ENCODE results near the gene CAP2.

The CAP2 gene

DNA sequence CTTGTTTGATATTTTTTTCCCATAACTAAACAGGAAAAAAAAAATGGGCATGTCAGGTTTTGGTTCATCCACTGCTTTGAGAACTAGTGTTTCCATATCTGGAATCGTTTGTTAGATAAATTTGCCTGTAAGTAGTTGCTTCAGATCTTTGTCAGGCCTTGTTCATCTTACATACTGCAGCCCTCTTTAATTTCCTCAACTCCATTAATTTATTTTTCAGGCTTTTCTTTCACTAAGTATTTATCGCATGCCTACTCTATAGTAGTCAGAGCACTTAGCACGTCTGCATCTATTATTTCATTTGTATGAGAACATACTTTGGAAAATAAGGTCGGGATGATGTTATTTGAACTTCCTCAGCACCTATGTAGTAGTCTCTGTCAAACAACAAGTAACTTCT lies 80.9 kb downstream of the CAP2 start:
- DNase-seq (ENCODE audit: low read depth), result no peak

DNA sequence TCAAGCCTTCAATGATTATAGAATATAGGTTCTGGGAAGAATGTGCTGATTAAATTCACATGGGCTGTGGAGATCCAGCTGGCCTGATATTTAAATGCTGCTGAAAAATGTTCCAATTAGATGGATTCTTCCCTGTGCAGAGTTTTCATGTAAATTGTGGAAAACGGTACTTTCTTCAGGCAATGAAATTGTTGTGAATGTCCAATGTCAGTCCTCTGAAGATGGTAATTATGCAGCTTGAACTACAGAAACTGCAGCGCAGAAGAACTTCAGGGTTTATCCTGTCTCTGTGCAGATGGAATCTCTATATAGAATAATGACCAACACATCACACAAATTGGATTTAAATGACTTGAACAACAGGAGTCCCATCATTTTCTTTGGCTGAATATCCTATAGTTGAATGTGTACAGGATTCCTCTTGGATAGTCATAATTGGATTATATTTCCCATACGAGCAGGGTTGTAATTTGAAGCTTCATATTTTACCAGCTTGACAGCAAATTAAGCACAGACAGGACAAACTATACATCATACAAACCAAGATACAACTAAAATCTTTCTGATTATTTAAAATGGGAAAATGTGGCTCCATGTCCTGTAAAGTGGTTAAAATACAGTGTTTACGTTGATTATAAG lies 82.3 kb downstream of the CAP2 start:
- no peak for DNase-seq (ENCODE audit: low read depth)

DNA sequence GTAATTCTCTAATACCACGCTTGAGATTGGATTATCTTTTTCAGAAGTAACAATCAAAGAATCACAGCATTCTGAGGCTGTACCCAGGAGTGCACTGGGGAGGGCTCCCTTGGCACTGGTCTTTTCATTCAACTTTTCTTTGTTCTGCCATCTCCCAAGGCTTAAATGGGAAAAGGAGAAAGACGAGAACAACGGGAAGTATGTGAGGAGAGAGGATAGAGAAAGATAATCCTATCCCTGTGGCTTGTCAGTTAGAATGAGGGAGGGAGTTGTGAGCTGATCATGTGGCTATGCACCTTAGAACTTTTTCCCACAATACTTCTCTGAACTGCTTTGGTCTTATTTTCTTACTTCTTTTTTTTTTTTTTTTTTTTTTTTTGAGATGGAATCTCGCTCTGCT lies 83.1 kb downstream of the CAP2 start:
- no peak for DNase-seq (ENCODE audit: low read depth)

DNA sequence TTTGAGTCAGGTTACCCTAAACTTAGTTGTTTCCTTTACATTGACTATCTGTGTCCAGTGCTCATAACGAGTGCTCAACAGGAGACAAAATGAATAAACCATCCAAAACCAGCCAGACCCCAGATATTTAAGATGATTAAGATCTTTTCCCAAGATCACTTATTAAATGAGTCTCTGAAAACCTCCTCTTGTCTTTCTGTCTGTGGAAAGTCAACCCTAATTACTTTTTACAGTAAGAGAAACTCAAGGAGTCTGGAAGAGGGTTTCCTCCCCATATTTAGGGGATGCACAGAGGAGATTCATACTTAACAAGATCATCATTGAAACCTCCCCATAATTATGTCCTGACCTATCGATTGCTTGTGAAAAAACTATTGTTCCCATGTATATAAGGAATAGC lies 84.0 kb downstream of the CAP2 start:
- no peak for DNase-seq (ENCODE audit: low read depth)

DNA sequence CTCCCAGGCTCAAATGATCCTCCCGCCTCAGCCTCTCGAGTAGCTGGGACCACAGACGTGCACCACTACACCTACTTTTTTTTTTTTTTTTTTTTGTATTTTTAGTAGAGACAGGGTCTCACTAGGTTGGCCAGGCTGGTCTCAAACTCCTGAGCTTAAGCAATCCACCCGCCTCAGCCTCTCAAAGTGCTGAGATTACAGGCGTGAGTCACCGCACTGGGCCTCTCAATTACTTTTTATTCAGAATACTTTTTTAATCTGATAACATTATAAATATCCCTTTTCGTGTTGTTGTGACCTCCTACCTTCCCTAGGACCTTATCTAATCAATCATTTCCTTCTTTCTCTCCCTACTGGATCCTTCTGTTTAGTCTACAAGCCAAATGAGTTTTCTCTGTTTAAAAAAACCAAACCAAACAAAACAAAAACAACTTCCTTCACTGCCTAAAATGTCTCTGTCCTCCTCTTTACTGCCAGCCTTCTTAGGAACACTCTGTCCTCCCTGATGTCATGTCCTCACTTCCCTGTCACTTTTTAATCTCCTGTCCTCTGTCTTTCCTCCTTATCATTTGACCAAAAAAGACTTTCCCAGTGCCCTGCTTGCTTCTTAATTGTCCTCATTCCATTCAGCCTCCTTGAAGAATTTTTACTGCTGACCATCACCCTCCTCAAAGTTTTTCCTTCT lies 85.0 kb downstream of the CAP2 start:
- no peak for DNase-seq (ENCODE audit: low read depth)

DNA sequence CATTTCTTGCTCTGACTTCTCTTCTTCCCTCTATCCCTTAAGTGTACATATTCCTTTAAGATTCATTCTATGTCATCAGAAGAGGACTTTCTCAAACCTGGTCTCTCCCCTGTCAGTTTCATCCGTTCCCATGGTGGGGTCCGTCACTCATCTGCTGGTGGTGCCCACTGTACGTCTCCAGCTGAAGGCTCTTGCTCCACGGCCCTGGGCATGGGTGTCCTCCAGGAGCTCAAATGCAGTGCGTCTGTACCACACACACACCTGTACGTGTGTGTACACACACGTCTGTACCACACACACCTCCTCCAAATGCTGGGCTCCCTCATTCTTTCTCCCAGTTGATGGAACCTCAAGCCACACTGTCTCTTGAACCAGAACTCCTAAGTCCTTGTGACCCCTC lies 85.6 kb downstream of the CAP2 start:
- no peak for DNase-seq (ENCODE audit: low read depth)

DNA sequence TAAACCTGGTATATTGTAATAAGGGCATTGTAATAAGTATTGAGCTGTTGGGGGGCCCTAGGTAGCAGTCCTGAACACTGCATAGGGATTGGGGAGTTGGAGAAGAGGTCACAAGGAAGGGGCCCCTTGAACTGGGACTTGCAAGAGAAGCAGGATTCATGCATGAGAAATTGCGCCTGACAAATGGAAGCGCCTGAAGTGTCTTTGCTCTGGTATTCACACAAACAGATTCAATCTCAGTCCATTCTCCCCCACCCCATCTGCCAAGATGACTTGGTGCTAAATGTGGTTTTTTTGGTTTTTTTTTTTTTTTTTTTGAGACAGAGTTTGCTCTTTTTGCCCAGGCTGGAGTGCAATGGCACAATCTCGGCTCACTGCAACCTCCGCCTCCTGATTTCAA lies 87.1 kb downstream of the CAP2 start:
- no peak for DNase-seq (ENCODE audit: low read depth)

DNA sequence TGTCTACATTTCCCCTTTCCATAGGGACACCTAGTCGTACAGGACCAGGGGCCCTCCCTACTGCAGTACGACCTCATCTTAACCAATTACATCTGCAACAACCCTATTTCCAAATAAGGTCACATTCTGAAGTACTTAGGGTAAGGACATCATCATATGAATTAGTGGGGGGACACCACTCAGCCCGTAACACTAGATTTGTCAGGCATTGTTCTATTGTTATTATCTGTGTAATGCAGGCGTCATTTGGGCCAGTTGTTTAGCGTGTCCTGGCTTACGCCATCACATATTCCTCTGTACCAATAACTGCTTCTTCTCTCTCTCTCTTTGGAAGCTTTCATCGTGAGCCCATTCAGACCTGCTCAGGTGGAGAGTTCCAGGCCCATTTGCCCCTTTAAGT lies 89.3 kb downstream of the CAP2 start:
- no peak for DNase-seq (ENCODE audit: low read depth)

DNA sequence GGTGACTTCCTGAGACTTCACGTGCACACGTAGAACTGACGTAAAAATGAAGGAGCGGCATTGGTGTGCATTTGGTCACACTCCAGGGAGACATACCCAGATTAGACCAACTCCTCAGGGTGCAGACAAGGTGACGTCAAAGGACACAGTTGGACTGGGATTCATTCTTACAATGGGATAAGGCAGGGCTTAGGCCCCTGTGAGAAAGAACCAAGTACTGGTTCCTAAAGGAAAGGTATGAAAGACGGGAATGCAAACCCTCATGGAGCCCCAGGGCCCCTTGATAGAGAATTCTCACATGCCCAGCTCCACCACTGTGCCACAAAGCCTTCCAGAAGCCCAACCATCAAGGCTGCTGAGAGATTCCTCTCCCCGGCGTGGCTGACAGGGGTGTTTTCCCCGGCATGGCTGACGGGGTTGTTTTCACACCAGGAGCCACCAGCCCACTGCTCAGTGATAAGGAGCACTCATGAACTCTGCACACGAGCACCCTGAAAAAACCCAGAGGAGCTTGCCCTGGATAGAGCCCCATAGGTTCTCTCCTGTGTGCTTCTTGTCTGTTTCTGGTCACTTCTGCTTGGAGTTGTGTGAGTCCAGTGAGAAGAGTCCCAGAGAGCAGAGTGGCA lies 90.1 kb downstream of the CAP2 start:
- no peak for DNase-seq (ENCODE audit: low read depth)

DNA sequence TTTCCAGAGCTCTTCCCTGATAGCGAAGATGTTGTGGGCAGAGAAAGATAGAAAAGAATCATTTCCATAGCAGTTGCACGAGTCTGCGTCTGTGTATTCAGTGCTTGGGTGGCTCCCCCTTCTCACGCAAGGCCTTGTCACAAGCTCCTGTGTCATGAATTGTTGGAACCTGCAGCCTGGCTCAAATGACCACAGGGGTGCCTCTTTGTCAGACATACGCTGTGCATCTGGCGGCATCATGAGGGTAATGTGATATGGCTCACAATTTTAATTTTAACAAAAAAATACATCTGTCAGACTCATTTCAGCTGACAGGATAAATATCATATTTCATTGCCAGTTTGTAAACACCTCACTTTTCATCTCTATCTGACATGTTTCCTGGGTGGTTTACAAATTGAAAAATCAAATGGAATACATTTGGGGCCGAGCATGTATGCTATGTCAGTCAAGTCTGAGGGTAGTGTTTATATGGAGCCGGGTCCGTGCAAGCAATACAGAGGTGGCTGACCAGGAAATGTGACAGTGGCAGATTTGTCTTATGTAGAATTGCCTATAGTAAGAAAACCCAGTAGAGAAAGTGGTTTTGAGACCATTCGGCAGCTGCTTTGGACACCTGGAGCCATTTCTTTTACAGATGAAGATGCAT lies 90.9 kb downstream of the CAP2 start:
- no peak for DNase-seq (ENCODE audit: low read depth)

DNA sequence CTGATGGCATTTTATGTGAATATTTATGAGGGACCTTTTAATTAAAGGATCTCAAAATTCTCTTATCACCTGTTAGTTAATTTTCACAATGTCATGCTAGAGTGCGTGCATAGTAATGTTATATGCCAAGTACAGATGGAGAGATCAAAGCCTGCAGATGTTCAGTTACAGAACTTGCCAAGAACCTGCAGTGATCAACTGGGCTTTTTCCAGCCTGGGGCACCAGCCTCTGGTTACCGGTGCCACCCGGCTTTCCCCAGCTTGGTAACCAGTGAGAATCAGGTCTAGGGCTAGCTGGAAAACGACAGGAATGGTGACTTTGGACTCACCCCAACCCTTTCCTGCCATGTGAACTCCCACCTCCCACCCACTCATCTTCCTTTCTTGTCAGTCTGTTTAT lies 91.8 kb downstream of the CAP2 start:
- no peak for DNase-seq (ENCODE audit: low read depth)

DNA sequence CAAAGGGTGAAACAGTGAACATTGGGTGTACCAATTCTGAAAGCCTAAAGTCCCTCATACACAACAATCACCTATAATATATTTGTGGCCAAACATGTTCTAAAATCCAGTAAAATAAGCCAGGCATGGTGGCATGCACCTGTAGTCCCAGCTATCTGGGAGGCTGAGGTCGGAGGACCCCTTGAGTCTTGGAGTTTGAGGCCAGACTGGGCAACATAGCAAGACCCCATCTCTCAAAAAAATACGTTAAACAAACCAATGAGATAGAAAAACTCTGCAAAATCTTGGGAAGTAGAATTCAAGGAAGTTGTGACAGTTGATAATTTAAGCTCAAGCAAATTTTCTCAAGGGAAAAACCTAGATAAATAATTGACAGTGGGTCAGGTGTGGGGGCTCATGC lies 92.6 kb downstream of the CAP2 start:
- no peak for DNase-seq (ENCODE audit: low read depth)

DNA sequence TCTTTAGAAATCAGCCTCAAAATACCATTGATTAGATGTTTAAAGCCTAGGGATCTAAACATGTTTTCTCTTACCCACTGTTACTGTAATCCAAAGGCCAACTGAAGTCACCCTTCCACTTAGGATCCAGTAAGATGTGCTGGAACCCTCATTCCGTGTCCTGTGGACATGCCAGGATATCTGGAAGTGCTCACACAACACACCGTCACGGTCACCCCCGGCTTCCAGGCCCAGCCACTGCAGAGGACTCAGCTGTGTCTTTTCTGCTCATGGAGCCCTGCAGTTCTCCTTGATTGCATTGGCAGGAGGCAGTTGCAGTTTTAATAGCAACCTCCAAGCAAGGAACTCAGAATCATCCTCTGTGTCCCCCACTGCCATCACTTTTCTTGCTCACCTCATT lies 93.3 kb downstream of the CAP2 start:
- no peak for DNase-seq (ENCODE audit: low read depth)

DNA sequence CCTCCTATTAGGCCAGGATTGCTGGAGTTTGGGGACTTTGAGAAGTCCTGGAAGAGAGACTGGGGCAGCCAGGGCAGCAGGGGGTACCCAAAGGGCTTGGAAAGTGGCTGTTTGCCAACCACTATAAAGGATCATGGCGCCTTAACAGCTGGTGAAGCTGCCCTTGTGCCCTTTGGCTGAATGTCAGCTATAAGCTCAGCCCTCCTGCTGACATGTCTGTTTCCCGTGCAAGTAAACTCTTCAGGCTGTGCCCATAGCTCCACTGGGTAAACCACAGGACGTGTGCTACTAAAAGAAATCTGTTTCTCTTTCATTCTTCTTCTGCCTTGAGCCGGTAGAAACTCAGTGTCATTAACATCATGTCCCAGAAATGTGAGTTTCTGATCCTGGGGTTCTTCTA lies 97.3 kb downstream of the CAP2 start:
- DNase-seq (ENCODE audit: low read depth), result no peak

DNA sequence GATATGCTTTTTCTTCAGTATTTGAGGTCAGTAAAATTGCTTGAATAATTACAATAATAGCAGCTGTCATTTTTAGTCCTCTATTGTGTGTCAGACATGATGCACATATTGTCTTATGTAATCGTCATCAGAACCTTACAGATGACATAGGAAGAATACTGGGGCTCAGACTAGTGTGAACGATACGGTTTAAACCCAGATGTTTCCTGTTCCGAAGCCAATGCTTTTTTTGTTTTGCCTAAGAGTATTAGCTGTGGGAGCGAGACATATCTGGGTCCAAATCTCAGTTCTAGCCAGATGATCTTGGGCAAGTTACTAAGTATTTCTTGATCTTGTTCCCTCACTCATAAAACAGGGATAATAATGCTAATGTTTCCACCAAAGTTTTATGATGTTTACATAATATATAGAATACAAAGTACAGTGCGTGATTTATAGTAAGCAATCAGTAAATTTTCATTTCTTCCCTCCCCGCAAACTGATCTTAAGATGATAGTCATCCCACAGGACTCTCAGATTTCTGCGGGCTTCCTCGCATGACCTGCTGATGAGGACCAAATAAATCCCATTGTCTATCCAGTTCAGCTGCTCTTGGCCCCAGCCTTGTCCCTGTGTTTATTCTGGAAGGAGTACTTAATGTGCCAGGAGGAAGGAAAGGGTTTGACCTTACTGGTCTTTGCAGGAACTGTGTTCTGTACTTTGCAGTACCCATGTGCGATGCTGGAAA lies 98.2 kb downstream of the CAP2 start:
- DNase-seq (ENCODE audit: low read depth), result no peak

DNA sequence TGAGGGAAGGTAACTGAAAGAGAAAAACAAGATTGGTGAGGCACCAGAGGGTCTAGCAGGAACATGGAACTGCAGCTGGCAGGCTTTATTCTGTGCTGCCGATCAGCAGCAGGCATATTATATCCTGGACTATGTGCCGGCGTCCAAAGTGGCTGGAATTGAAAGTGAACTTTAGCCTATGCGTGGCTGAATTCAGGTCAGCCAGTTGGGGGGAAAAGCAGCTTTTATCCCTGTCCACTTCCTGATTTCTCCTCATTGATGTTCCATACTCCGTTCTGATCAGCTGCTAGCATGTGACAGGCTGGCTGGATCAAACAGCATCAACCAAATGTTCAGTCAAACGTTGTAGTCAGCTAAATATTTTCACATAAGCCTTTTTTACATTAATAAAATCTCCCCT lies 99.0 kb downstream of the CAP2 start:
- DNase-seq (ENCODE audit: low read depth), result no peak

DNA sequence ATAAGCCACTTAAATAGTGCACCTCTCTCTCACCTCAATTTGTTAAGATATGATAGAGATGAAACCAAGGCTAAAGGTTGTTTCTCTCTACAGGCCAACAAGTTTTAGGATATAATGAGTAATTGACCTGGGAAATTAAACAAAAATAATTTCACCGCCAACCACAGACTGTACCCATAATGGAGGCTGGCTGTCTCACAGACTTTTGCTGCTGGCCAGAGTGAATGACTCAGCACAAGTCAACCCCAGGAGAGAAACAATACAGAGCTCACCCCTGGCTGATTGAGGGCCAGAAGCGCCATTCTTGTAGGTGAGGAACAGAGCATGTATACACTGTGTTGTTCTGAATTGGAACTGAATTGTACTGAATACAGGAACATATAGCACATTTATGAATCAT lies 99.9 kb downstream of the CAP2 start:
- DNase-seq (ENCODE audit: low read depth), result peak; percentile 54

DNA sequence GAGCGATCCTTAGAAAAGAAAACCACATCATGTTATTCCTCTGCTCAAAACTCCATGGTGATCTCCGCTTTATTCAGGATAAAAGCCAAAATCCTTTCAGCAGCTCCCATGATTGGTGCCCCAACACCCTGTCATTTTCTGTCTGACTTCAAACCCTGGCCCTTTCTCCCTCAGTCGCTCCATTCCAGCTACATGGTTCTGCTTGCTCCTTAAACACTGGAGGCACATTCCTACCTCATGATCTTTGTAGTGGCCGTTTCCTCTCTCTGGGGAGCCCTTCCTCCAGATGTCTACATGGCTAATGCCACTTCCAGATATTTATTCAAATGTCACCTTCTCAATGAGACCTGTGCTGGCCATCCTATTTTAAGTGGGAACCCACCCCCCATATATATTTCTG lies 100.8 kb downstream of the CAP2 start:
- DNase-seq (ENCODE audit: low read depth), result no peak

DNA sequence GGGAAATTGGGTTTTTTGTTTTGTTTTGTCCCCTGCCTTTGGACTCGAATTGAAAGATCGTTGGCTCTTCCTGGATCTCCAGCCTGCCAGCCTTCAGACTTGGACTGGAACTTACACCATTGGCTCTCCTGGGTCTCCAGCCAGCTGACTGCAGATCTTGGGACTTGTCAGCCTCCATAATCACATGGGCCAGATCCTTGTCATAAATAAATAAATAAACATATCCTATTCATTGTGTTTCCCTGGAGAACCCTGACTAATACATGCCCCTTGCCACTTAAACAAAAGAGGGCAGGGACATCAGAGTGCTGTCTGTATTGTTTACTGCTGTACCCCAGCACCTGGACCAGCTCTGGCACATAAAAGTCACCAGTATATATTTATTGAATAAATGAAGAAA lies 101.5 kb downstream of the CAP2 start:
- no peak for DNase-seq (ENCODE audit: low read depth)

DNA sequence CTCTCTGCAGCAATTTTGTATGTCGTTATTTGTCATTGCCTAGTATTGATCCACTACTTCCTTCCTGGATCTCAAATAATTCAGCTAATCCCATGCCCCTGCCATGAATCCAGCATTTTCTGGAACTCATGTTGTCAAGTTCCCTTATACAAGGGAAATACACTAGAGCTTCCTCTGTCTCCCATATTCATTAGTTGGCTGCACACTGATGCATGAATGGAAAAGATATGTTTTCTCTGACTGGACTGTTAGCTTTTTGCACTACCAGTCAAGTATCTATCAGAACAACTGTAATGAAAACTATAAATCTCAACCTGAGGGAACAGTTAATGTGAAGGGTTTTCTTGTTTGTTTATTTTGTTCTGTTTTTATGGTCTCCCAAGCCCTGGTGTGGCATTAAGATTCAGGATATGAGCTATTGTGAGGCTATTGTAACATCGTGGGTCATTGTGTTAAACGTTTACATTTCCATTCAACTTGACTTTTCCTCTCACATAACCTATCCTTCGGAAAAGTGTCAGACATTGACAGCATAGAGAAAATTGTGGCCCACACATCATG lies 104.2 kb downstream of the CAP2 start:
- no peak for DNase-seq (ENCODE audit: low read depth)

DNA sequence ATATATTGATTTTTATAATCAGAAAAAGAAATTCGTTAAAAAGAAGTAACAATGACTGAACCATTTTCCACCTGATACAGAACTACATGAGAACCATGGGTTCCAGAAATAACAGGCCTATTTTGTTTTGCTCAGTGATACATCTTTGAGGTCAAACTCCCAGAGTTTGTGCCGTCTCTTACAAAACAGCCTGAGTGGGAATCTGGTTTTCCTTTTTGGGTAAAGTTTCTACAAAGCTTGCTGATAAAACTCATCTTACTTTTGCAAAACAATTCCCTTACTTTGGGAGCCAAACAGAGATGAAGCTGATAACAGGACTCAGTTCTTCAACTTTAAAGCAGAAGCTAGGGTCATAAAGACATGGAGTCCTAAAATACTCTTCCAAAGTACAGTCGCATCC lies 108.0 kb downstream of the CAP2 start:
- no peak for DNase-seq (ENCODE audit: low read depth)

DNA sequence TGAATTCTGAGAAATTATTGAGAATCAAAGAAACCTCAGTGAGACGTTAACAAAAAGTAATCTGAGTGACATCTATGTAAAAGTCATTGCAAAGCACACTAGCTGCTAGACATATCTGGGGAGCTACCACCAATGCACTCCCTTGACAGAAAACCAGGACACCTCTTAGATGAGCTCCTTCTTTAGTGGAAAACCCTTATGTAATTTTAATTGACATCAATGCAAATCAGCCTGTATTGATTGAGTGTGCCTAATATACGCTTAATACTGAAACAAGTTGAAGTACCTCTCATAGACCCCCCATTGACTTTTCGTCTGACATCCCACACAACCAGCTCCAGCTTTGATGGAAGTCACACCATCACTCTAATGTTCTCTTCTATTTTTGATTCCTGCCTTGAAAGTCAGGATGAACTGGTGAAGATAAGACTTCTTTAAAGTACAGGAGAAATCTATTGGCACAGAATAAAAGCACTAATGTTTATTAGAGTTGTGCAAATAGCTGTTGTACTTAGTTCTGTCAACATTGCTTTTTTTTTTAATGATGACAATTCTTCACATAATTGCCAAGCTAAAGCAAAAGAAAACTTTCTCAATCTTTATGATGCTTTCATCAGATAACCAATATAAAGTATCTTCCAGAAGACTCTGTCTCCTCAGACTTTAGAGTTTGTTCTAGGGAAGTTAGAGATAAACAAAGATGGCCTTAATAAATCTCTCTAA lies 108.7 kb downstream of the CAP2 start:
- DNase-seq (ENCODE audit: low read depth), result no peak

Data from fibroblast of gingiva (primary cell).